ENCODE measurements around the gene PTPRB. TPM values are rescaled to one million over a fixed set of nuclear protein-coding genes. Genes with fewer than 3 reads are reported as not detected.

Gene PTPRB
- total and polyA plus RNA-seq, 8 donors: 1.2 to 51.2 (median 10.5) TPM

- WGBS, 5 donors: 77 to 88% (median 83%) methylated on average over 2 of the region's 2 CpGs
- H3K4me1 ChIP-seq: no peaks in the 10 kb centered on the region
- H3K4me3 ChIP-seq: no peak overlapping the region
- peaks cover 0 to 5% (median 0%) of the 10 kb centered on the region in 4 donors for H3K9me3 ChIP-seq
- no peak overlapping the region for H3K27ac ChIP-seq
- no peaks in the 10 kb centered on the region for H3K36me3 ChIP-seq
- intact Hi-C loops (cut with DNase I; ENCODE audit: low total_unique reads): loop anchor here (5.0 kb wide), 1 partner anchor 706 kb away; no protein-coding TSS in a partner anchor
- TF ChIP-seq CTCF (IDR thresholded peaks at IDR 0.05) (no peak), POLR2AphosphoS5 (IDR thresholded peaks at IDR 0.05) (no peak), EP300 (IDR thresholded peaks at IDR 0.05) (no peak), POLR2A (IDR thresholded peaks at IDR 0.05) (no peak)
- H3K27me3 ChIP-seq: no peaks in the 10 kb centered on the region
- no peak for DNase-seq
Observed at GRCh38 chr12:70583251-70583650, 54.0 kb downstream of the PTPRB start.

GRCh38 chr12:70581208-70581607, 56.0 kb downstream of the PTPRB start:
- H3K27ac ChIP-seq: no peak overlapping the region
- no peak overlapping the region for H3K4me3 ChIP-seq
- no peaks in the 10 kb centered on the region for H3K36me3 ChIP-seq
- no peaks in the 10 kb centered on the region for H3K4me1 ChIP-seq
- no peak for DNase-seq
- WGBS, 5 donors: 78 to 97% (median 81%) methylated on average over 1 of the region's 1 CpG
- TF ChIP-seq POLR2AphosphoS5 (IDR thresholded peaks at IDR 0.05): no peak
- TF ChIP-seq CTCF (IDR thresholded peaks at IDR 0.05): no peak
- no peak for TF ChIP-seq EP300 (IDR thresholded peaks at IDR 0.05)
- TF ChIP-seq POLR2A (IDR thresholded peaks at IDR 0.05): no peak
- peaks cover 0 to 5% (median 0%) of the 10 kb centered on the region in 4 donors for H3K9me3 ChIP-seq
- no peaks in the 10 kb centered on the region for H3K27me3 ChIP-seq
- intact Hi-C loops (cut with DNase I; ENCODE audit: low total_unique reads): loop anchor here (5.0 kb wide), 1 partner anchor 704 kb away; no protein-coding TSS in a partner anchor

GRCh38 chr12:70577283-70577634, 60.0 kb downstream of the PTPRB start:
- intact Hi-C loops (cut with DNase I; ENCODE audit: low total_unique reads): no loop called here
- no peaks in the 10 kb centered on the region for H3K27me3 ChIP-seq
- no peak overlapping the region for H3K4me3 ChIP-seq
- H3K27ac ChIP-seq: no peak overlapping the region
- no peaks in the 10 kb centered on the region for H3K4me1 ChIP-seq
- WGBS, 5 donors: 17 to 23% (median 21%) methylated on average over 3 of the region's 3 CpGs
- no peak for DNase-seq
- TF ChIP-seq EP300 (IDR thresholded peaks at IDR 0.05) (no peak), POLR2A (IDR thresholded peaks at IDR 0.05) (no peak), CTCF (IDR thresholded peaks at IDR 0.05) (peak in 1 of 7 experiments; percentile 1), POLR2AphosphoS5 (IDR thresholded peaks at IDR 0.05) (no peak)
- no peaks in the 10 kb centered on the region for H3K36me3 ChIP-seq
- H3K9me3 ChIP-seq: no peaks in the 10 kb centered on the region

GRCh38 chr12:70576341-70577282, 60.6 kb downstream of the PTPRB start:
- intact Hi-C loops (cut with DNase I; ENCODE audit: low total_unique reads): no loop called here
- Histone ChIP-seq H3K4me1 (no peaks in the 10 kb centered on the region), H3K9me3 (no peaks in the 10 kb centered on the region), H3K36me3 (no peaks in the 10 kb centered on the region), H3K4me3 (no peak overlapping the region), H3K27me3 (no peaks in the 10 kb centered on the region), H3K27ac (no peak overlapping the region)
- WGBS, 5 donors: 60 to 71% (median 62%) methylated on average over 19 of the region's 19 CpGs
- TF ChIP-seq POLR2AphosphoS5 (IDR thresholded peaks at IDR 0.05) (no peak), CTCF (IDR thresholded peaks at IDR 0.05) (peak in 5 of 7 experiments; percentile 45 to 77 (median 70))
- DNase-seq: peak in 1 of 2 donors; percentile 85

All from stomach (tissue), 9 donors.